Cardiac fibroblast (primary cell): ENCODE results near the gene GPHN.
A peak's percentile ranks its signal among the peaks of the same experiment; 100 is the strongest.

ENCODE experiments used
- DNase-seq, 2 donors: peaks; one replicate each; pipeline versions ENCODE4 v3.0.0 to v3.0.0-alpha.2; 2010; ENCODE audit warnings: low read depth in 2 of 2
- H3K4me3 ChIP-seq, 2 donors: replicated peaks in 1 of 2; 1 replicate in 1 of 2; 2 replicates in 1 of 2; pipeline ENCODE4 v1.5.1; 2011; ENCODE audit warnings: low read depth in 2 of 2, low read length in 2 of 2, mild to moderate bottlenecking in 2 of 2, moderate library complexity in 1 of 2
- TF ChIP-seq, protein P1 (sequence below): IDR thresholded peaks from one replicate; pipeline ENCODE4 v1.5.1; 2011; ENCODE audit warnings: low read depth, mild to moderate bottlenecking, low read length, inconsistent platforms

GPHN gene

GRCh38 chr14:67127174-67127573 is 619.2 kb downstream of the GPHN start:
- TF ChIP-seq, protein P1, sequence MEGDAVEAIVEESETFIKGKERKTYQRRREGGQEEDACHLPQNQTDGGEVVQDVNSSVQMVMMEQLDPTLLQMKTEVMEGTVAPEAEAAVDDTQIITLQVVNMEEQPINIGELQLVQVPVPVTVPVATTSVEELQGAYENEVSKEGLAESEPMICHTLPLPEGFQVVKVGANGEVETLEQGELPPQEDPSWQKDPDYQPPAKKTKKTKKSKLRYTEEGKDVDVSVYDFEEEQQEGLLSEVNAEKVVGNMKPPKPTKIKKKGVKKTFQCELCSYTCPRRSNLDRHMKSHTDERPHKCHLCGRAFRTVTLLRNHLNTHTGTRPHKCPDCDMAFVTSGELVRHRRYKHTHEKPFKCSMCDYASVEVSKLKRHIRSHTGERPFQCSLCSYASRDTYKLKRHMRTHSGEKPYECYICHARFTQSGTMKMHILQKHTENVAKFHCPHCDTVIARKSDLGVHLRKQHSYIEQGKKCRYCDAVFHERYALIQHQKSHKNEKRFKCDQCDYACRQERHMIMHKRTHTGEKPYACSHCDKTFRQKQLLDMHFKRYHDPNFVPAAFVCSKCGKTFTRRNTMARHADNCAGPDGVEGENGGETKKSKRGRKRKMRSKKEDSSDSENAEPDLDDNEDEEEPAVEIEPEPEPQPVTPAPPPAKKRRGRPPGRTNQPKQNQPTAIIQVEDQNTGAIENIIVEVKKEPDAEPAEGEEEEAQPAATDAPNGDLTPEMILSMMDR, result no peak
- H3K4me3 ChIP-seq, result no peak overlapping the region
- DNase-seq, result no peak

DNA sequence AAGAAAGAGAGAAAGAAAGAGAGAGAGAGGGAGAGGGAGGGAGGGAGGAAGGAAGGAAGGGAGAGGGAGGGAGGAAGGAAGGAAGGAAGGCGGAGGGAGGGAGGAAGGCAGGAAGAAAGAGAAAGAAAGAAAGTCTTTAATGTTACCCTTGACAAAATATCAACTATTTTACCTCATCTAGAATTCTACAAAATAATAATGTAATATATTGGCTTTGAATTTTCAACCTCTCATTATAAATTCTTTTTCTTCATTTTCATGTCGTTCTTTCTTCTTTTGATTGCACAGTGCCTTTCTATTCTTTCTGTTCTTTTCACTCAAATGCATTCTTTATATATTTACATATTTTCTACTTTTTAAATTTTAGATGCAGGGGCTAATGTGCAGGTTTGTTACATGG is 621.8 kb downstream of the GPHN start:
- TF ChIP-seq, protein P1, result no peak
- no peak for DNase-seq
- H3K4me3 ChIP-seq, result no peak overlapping the region

DNA sequence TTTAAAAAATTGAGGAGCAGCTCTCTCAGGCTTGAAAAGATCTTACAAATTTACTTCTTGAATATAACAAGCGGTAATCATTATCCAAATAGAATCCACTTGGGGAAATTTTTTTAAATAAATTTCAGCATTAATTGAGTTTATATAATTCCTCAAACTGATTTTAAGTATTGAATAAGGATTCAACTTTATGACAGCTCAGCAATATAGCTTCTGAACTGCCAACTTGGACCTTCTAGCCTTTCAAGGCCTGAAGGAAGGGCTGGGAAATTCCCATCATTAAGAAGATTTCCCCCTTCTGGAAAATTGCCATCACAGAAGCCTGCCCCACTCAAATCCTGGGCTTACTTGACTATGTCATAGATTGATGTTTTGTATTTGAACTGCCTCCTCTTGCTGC is 623.7 kb downstream of the GPHN start:
- no peak overlapping the region for H3K4me3 ChIP-seq
- TF ChIP-seq, protein P1, result no peak
- DNase-seq, result no peak

- H3K4me3 ChIP-seq, result no peak overlapping the region
- no peak for DNase-seq
- TF ChIP-seq, protein P1, result no peak
Observed at GRCh38 chr14:67133144-67133543, 625.2 kb downstream of the GPHN start.

- DNase-seq, result no peak
- no peak overlapping the region for H3K4me3 ChIP-seq
- TF ChIP-seq, protein P1, result no peak
Observed at GRCh38 chr14:67133595-67134441, 625.9 kb downstream of the GPHN start.

DNA sequence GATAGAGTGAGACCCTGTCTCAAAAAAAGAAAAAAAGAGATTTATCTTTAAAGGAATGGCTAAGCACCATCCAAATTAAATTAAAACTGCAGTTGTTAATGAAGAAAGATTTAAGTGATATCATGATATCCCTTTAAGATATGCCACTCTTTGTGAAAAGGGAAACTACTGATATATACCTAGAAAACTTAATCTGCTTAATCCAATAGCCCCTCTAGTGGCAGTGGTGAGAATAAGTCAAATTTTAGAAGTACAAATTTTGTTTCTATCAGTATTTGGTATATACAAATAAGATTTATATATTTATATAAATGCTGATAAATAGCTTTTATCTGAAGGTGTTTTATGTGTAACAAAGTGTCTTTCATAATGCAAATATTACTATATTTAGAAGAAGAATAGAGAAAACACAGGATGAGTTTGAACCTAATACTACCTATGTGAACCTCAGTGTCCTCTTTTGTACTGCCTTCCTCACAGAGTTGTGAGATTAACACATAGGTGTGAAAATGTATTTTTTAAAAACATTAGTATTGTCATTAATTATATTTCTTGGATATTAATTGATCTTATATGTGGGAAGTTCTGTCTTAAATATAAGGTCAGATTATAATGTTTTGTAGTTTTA is 629.9 kb downstream of the GPHN start:
- TF ChIP-seq, protein P1, result peak; percentile 54

More for the DNA sequence above, 629.9 kb downstream of the GPHN start:
- DNase-seq, result peak; percentile 36 to 43
- no peak overlapping the region for H3K4me3 ChIP-seq
